ENCODE data around the gene RCAN2. TPM values are rescaled to one million over a fixed set of nuclear protein-coding genes. Genes with fewer than 3 reads are reported as not detected.

Gene RCAN2
- total and polyA plus RNA-seq, 9 donors = 12.0 to 75.3 (median 16.7) TPM

DNA sequence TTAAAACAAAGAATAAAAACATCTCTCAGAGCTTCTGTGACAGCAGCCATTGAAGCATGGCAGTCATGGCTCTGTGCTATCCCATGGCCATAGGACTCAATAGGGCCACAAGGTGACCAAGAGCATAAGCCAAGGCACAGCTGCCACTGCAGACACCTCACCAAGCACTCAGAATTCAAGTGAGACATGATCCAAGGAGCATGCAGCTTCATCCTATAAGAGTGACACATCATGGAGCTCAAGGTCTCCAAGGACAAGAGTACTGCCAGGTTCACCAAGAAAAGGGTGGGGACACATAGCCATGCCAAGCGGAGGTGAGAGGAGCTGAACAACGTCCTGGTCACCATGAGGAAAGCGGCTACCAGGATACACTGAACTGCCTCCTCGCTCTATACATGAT is 53.0 kb downstream of the RCAN2 start:
- no peaks in the 10 kb centered on the region for H3K36me3 ChIP-seq
- no peak overlapping the region for H3K27ac ChIP-seq

DNA sequence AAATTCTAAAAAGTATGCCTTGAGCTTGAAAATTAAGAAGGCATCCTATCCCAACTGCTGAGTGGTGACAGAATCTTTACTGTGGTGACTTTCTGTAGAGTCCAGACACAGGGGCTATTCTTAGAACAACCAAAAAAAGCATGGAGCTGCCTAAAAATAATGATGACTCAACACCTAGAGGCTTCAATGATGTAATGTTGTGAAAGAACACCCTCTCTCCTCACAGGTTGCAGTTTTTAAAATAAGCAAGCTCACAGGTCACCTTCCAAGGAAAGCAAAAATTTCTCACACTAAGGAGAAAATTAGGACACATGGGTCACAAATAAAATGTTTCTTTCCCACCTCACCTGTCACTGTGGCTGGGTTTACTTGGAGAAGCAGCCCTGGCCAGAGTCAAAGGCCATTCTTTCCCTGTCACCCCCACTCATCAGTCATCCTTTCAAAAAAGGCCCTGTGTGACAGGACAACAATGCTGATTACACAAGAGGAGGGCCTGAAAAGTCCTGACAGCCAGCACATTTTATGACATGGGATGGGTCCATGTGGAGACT is 53.5 kb downstream of the RCAN2 start:
- intact Hi-C loops (cut with DNase I) = no loop called here
- Histone ChIP-seq H3K4me1 (ENCODE audit: insufficient read depth) (peaks cover 6% of the 10 kb centered on the region), H3K4me3 (no peak overlapping the region), H3K36me3 (no peaks in the 10 kb centered on the region), H3K27ac (no peak overlapping the region), H3K9me3 (no peaks in the 10 kb centered on the region), H3K27me3 (no peaks in the 10 kb centered on the region)
- DNase-seq = no peak
- TF ChIP-seq POLR2A (IDR thresholded peaks at IDR 0.05) = no peak
- no peak for TF ChIP-seq EP300 (IDR thresholded peaks at IDR 0.05)
- TF ChIP-seq, protein P1, sequence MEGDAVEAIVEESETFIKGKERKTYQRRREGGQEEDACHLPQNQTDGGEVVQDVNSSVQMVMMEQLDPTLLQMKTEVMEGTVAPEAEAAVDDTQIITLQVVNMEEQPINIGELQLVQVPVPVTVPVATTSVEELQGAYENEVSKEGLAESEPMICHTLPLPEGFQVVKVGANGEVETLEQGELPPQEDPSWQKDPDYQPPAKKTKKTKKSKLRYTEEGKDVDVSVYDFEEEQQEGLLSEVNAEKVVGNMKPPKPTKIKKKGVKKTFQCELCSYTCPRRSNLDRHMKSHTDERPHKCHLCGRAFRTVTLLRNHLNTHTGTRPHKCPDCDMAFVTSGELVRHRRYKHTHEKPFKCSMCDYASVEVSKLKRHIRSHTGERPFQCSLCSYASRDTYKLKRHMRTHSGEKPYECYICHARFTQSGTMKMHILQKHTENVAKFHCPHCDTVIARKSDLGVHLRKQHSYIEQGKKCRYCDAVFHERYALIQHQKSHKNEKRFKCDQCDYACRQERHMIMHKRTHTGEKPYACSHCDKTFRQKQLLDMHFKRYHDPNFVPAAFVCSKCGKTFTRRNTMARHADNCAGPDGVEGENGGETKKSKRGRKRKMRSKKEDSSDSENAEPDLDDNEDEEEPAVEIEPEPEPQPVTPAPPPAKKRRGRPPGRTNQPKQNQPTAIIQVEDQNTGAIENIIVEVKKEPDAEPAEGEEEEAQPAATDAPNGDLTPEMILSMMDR (IDR thresholded peaks at IDR 0.05) = no peak

More for the DNA sequence above, 53.0 kb downstream of the RCAN2 start:
- Histone ChIP-seq H3K27me3 (no peaks in the 10 kb centered on the region), H3K4me3 (no peak overlapping the region), H3K4me1 (ENCODE audit: insufficient read depth) (peaks cover 6% of the 10 kb centered on the region), H3K9me3 (no peaks in the 10 kb centered on the region)
- TF ChIP-seq EP300 (IDR thresholded peaks at IDR 0.05) = no peak
- no peak for TF ChIP-seq POLR2A (IDR thresholded peaks at IDR 0.05)
- TF ChIP-seq, protein P1 (IDR thresholded peaks at IDR 0.05) = no peak
- DNase-seq = no peak
- intact Hi-C loops (cut with DNase I) = no loop called here
- WGBS, 3 donors = 94 to 97% (median 95%) methylated on average over 4 of the region's 4 CpGs

DNA sequence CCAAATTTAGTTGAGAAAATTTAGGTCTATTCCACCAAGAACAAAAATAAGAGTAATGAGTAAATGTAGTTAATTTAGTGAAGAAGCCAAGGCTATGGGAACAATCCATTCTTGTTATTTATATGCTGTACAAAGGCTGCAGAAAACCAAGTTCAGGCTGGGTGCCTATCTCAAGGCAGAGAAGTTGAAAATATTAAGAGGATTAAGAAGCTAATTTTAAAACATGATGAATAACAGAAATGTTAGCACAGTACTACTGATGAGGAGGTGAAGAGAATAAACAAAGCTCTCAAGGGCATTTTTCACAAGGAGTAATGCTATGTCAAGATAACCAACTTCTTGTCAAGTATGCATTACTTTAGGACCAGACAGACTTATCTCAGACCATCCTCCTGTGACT is 68.6 kb downstream of the RCAN2 start:
- Histone ChIP-seq H3K9me3 (no peaks in the 10 kb centered on the region), H3K27me3 (no peaks in the 10 kb centered on the region), H3K36me3 (no peaks in the 10 kb centered on the region), H3K4me1 (ENCODE audit: insufficient read depth) (peaks cover 4% of the 10 kb centered on the region), H3K27ac (no peak overlapping the region), H3K4me3 (no peak overlapping the region)
- intact Hi-C loops (cut with DNase I) = loop anchor here in 2 of 4 donors (5.0 to 10.0 kb wide), 3 partner anchors 52 to 205 kb away; partner anchors contain the start of gene RCAN2 (in 1 of the 2)
- TF ChIP-seq, protein P1 (IDR thresholded peaks at IDR 0.05) = no peak
- TF ChIP-seq EP300 (IDR thresholded peaks at IDR 0.05) (no peak), POLR2A (IDR thresholded peaks at IDR 0.05) (no peak)
- DNase-seq = no peak

DNA sequence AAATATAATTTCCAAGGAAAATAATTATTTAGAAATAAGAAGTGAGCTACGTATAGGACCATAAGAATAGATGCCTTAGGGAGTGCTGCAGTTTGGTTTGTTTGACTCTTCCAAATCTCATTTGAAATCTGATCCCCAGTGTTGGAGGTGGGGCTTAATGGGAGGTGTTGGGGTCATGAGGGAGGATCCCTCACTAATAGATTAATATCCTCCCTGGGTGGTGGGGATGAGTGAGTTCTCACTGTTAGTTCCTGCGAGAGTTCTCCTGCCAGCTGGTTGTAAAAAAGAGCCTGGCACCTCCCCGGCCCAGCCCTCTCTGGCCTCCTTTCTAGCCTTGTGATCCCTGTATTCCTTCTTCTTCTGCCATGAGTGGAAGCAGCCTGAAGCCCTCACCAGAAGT is 69.3 kb downstream of the RCAN2 start:
- no peak overlapping the region for H3K4me3 ChIP-seq
- no peaks in the 10 kb centered on the region for H3K36me3 ChIP-seq
- peaks cover 4% of the 10 kb centered on the region for H3K4me1 ChIP-seq (ENCODE audit: insufficient read depth)
- H3K27me3 ChIP-seq = no peaks in the 10 kb centered on the region
- TF ChIP-seq, protein P1 (IDR thresholded peaks at IDR 0.05) = no peak
- TF ChIP-seq EP300 (IDR thresholded peaks at IDR 0.05) (no peak), POLR2A (IDR thresholded peaks at IDR 0.05) (no peak)
- no peaks in the 10 kb centered on the region for H3K9me3 ChIP-seq
- WGBS, 3 donors = 82 to 95% (median 88%) methylated on average over 3 of the region's 3 CpGs
- intact Hi-C loops (cut with DNase I) = loop anchor here in 2 of 4 donors (5.0 to 10.0 kb wide), 3 partner anchors 53 to 205 kb away; partner anchors contain the start of gene RCAN2 (in 1 of the 2)
- DNase-seq = no peak
- H3K27ac ChIP-seq = no peak overlapping the region

All from ovary (tissue), 9 donors.